Choroid plexus epithelial cell (primary cell): ENCODE results near the gene ANKRD45.
"Not testable (repeated sequence)": the region's sequence is repeated elsewhere in the genome, so short reads cannot be mapped to it uniquely, and the experiment has no call there.

Source experiments
- DNase-seq: peaks from one replicate; pipeline ENCODE4 v3.0.0-alpha.2; 2010; ENCODE audit warnings: low read depth
- H3K4me3 ChIP-seq: 2 replicates; pipeline ENCODE4 v1.5.1; 2011; ENCODE audit warnings: low read depth, mild to moderate bottlenecking, control low read depth, low read length, moderate library complexity
- TF ChIP-seq, protein P1 (sequence below): conservative IDR thresholded peaks from 2 replicates; pipeline ENCODE4 v1.5.1; 2011; ENCODE audit warnings: low read depth, mild to moderate bottlenecking, control low read depth, inconsistent platforms, low read length, moderate library complexity

The ANKRD45 gene

DNA sequence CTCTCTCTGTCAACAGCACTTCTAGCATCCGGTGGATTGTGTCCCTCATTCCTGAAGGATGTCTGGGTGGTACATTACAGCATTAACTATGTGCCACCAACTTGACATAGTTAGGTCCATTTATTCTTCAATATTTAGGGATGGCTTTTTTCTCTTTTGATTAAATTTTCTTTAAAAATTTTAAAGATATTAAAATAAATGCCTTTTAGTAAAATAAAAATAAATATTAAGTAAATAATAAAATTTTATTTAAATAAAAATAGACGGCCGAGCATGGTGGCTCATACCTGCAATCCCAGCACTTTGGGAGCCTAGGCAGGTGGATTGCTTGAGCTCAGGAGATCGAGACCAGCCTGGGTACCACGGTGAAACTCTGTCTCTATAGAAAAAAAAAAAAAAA, 35.5 kb upstream of the ANKRD45 start:
- H3K4me3 ChIP-seq: no peak overlapping the region
- DNase-seq: no peak
- TF ChIP-seq, protein P1, sequence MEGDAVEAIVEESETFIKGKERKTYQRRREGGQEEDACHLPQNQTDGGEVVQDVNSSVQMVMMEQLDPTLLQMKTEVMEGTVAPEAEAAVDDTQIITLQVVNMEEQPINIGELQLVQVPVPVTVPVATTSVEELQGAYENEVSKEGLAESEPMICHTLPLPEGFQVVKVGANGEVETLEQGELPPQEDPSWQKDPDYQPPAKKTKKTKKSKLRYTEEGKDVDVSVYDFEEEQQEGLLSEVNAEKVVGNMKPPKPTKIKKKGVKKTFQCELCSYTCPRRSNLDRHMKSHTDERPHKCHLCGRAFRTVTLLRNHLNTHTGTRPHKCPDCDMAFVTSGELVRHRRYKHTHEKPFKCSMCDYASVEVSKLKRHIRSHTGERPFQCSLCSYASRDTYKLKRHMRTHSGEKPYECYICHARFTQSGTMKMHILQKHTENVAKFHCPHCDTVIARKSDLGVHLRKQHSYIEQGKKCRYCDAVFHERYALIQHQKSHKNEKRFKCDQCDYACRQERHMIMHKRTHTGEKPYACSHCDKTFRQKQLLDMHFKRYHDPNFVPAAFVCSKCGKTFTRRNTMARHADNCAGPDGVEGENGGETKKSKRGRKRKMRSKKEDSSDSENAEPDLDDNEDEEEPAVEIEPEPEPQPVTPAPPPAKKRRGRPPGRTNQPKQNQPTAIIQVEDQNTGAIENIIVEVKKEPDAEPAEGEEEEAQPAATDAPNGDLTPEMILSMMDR: no peak

DNA sequence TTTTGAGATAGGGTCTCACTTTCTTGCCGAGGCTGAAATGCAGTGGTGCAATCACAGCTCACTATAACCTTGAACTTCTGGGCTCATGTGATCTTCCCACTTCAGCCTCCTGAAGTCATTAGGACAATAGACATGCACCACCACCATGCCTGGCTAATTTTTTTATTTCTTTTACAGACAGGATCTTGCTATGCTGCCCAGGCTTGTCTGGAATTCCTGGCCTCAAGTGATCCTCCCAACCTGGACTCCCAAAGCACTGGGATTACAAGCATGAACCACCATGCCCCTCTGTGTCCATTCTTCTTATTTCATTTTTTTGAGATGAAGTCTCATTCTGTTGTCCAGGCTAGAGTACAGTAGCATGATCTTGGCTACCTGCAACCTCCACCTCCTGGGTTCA, 33.1 kb upstream of the ANKRD45 start:
- no peak overlapping the region for H3K4me3 ChIP-seq
- no peak for DNase-seq
- TF ChIP-seq, protein P1: no peak

DNA sequence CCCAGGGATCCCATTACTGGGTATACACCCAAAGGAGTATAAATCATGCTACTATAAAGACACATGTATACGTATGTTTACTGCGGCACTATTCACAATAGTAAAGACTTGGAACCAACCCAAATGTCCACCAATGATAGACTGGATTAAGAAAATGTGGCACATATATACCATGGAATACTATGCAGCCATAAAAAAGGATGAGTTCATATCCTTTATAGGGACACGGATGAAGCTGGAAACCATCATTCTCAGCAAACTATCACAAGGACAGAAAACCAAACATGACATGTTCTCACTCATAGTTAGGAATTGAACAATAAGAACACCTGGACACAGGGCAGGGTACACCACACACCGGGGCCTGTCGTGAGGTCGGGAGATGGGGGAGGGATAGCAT, 31.6 kb upstream of the ANKRD45 start:
- not testable (repeated sequence) for H3K4me3 ChIP-seq, DNase-seq

- TF ChIP-seq, protein P1: no peak
Observed at GRCh38 chr1:173693238-173693637, 23.6 kb upstream of the ANKRD45 start.

DNA sequence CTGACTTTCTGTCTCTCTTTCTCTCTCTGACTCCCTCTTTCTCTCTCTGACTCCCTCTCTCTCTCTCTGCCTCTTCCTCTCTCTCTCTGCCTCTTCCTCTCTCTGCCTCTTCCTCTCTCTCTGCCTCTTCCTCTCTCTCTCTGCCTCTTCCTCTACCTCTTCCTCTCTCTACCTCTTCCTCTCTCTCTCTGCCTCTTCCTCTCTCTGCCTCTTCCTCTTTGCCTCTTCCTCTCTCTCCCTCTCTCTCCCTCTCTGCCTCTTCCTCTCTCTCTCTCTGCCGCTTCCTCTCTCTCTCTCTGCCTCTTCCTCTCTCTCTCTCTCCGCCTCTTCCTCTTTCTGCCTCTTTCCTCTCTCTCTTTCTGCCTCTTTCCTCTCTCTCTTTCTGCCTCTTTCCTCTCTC, 18.6 kb upstream of the ANKRD45 start:
- no peak for DNase-seq
- H3K4me3 ChIP-seq: no peak overlapping the region
- TF ChIP-seq, protein P1: no peak

More at GRCh38 chr1:173693238-173693637, 23.6 kb upstream of the ANKRD45 start:
- no peak overlapping the region for H3K4me3 ChIP-seq
- DNase-seq: no peak

GRCh38 chr1:173685121-173685520, 15.5 kb upstream of the ANKRD45 start:
- DNase-seq, H3K4me3 ChIP-seq: not testable (repeated sequence)

- DNase-seq, H3K4me3 ChIP-seq: not testable (repeated sequence)
Observed at GRCh38 chr1:173683838-173684237, 14.2 kb upstream of the ANKRD45 start.

DNA sequence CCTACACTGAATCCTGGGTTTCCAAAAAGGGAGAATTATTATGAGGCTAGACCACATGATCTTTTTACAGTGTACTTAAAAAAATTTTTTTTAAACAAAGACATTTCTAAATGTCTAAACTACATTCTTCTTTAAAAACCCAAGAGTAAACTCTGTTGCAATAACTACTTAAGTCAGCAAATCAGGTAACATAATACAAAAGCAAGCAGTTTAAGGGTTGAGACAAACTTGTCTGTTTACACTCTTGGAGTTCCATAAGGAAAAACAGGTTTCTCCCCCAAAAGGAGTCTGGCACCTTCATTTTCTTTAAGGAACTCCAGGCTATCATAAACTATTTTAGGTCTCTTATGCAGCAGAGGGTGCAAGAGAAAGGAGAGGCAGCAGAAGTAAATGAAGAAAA, 12.5 kb upstream of the ANKRD45 start:
- no peak overlapping the region for H3K4me3 ChIP-seq
- peak; percentile 7 for DNase-seq
- TF ChIP-seq, protein P1: no peak

DNA sequence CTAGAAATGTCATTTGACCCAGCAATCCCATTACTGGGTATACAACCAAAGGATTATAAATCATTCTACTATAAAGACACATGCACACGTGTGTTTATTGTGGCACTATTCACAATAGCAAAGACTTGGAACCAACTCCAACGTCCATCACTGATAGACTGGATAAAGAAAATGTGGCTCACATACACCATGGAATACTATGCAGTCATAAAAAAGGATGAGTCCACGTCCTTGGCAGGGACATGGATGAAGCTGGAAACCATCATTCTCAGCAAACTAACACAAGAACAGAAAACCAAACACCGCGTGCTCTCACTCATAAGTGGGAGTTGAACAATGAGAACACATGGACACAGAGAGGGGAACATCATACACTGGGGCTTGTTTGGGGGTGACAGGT, 10.5 kb upstream of the ANKRD45 start:
- not testable (repeated sequence) for DNase-seq, H3K4me3 ChIP-seq

GRCh38 chr1:173674496-173674895, 4.8 kb upstream of the ANKRD45 start:
- DNase-seq, H3K4me3 ChIP-seq: not testable (repeated sequence)
